Brain microvascular endothelial cell (primary cell): Measurements from ENCODE around the gene DDX41.
A peak's percentile ranks its signal among the peaks of the same experiment; 100 is the strongest.

Source experiments
- DNase-seq: peaks from one replicate; pipeline ENCODE4 v3.0.0-alpha.2; 2020
- H3K27ac ChIP-seq: fragments of 250-450 bp; sonication (Bioruptor Pico); 2 replicates; pipeline ENCODE4 v1.5.1; 2020; ENCODE audit warnings: mild to moderate bottlenecking, moderate library complexity
- H3K27me3 ChIP-seq: fragments of 250-450 bp; sonication (Bioruptor Pico); replicated peaks from 2 replicates; pipeline ENCODE4 v1.5.1; 2020; ENCODE audit warnings: mild to moderate bottlenecking
- H3K36me3 ChIP-seq: fragments of 250-450 bp; sonication (Bioruptor Pico); replicated peaks from 2 replicates; pipeline ENCODE4 v1.5.1; 2020; ENCODE audit warnings: mild to moderate bottlenecking
- H3K4me3 ChIP-seq: 2 replicates; pipeline ENCODE4 v1.5.1; 2011; ENCODE audit warnings: low read depth, mild to moderate bottlenecking, control low read depth, low read length, moderate library complexity
- in situ Hi-C: cut with HindIII; loops from 2 replicates; pipeline ENCODE4 v1.10.0; 2017; ENCODE audit warnings: low sequenced_read_pairs, low pct_ligation_motif_present
- TF ChIP-seq, protein P1 (sequence below): IDR thresholded peaks from 2 replicates; pipeline ENCODE4 v1.5.1; 2011; ENCODE audit warnings: low read depth, mild to moderate bottlenecking, moderate library complexity, low read length, control low read depth, inconsistent platforms; ENCODE audit errors: missing control alignments

DDX41 gene

DNA sequence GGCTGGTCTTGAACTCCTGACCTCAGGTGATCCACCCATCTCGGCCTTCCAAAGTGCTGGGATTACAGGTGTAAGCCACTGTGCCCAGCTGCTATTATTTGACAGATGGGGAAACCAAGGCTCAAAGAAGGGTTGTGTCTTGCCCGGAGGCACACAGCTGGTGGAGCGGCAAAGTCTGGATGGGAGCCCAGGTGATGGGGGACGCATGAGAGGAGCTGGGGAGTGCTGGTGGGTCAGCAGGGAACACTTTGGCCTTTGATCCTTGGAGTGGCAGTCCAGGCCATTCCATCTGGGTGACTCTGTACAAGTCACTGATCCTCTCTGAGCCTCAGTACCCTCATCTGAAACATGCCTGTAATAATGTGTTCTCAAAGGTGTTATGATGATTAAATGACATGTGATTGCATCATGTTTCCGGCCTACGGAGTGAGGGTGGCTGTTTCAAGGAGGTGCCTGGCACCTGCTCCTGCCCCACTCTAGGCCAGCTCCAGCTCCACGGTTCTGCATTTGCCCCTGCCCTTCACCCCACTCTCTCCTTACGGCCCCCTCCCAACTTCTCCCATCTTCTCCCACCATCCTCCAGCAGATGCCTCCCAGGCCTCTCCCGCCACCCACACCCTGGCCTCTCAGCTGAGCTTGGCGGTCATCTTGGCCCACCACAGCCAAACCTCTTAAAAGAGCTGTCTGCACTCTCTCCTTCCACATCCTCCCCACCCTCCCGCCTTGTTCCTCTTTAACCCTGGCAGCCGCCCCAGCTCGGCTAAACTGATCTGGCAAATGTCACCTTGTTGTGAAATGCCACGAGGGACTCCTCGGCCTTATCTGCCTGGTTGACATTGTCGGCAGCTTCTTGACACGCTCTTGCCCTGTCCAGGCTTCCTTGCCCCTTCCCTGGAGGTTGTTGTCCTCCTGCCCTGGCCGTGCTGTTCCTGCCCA, 37.8 kb downstream of the DDX41 start:
- peak; percentile 15 for DNase-seq
- in situ Hi-C loops = no loop called here

DNA sequence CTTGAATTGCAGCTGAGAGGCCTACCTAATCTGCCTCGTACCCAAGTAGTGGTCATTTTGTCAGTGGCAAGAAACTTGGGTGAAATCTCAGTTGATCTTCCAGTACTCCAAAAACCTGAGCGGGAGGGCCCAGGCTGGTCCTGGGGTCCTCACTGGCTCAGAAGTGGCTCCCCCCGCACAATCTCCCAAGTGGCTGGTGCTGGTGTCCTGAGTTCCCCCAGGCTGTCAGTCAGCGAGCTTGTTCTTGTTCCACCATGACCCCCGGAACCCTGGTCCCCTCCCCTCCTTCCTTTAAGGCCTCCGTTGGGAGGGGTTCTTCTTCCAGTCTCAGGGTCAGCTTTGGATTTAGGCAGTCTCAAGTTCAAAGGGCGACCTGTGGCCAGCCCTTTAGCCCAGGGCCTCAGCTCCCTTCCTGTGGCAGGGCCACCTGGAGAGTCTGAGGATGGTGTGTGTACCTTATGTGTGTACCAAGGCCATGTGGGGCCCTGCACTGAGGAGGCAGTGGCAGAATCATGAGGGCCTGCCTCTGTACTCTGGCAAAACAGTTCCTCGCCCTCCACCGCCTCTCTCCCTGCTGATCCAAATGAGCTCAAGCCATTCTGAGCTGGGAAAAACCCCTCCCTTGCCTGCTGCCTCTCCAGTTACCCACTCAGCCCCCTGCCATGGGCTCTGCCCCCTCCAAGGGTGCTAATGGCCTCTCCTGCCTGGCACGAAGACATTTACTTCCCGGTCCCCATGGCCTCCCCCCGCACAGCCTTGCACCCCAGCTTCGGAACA, 38.9 kb downstream of the DDX41 start:
- in situ Hi-C loops = no loop called here
- peak; percentile 25 for DNase-seq
- TF ChIP-seq, protein P1, sequence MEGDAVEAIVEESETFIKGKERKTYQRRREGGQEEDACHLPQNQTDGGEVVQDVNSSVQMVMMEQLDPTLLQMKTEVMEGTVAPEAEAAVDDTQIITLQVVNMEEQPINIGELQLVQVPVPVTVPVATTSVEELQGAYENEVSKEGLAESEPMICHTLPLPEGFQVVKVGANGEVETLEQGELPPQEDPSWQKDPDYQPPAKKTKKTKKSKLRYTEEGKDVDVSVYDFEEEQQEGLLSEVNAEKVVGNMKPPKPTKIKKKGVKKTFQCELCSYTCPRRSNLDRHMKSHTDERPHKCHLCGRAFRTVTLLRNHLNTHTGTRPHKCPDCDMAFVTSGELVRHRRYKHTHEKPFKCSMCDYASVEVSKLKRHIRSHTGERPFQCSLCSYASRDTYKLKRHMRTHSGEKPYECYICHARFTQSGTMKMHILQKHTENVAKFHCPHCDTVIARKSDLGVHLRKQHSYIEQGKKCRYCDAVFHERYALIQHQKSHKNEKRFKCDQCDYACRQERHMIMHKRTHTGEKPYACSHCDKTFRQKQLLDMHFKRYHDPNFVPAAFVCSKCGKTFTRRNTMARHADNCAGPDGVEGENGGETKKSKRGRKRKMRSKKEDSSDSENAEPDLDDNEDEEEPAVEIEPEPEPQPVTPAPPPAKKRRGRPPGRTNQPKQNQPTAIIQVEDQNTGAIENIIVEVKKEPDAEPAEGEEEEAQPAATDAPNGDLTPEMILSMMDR = no peak
- no peaks in the 10 kb centered on the region for H3K27me3 ChIP-seq
- H3K36me3 ChIP-seq = peaks cover 25% of the 10 kb centered on the region
- H3K27ac ChIP-seq = no peak overlapping the region
- no peak overlapping the region for H3K4me3 ChIP-seq

More for the DNA sequence above, 37.8 kb downstream of the DDX41 start:
- H3K27me3 ChIP-seq = no peaks in the 10 kb centered on the region
- peaks cover 36% of the 10 kb centered on the region for H3K36me3 ChIP-seq
- H3K27ac ChIP-seq = peak overlapping the region; percentile 17
- H3K4me3 ChIP-seq = no peak overlapping the region
- TF ChIP-seq, protein P1 = no peak

DNA sequence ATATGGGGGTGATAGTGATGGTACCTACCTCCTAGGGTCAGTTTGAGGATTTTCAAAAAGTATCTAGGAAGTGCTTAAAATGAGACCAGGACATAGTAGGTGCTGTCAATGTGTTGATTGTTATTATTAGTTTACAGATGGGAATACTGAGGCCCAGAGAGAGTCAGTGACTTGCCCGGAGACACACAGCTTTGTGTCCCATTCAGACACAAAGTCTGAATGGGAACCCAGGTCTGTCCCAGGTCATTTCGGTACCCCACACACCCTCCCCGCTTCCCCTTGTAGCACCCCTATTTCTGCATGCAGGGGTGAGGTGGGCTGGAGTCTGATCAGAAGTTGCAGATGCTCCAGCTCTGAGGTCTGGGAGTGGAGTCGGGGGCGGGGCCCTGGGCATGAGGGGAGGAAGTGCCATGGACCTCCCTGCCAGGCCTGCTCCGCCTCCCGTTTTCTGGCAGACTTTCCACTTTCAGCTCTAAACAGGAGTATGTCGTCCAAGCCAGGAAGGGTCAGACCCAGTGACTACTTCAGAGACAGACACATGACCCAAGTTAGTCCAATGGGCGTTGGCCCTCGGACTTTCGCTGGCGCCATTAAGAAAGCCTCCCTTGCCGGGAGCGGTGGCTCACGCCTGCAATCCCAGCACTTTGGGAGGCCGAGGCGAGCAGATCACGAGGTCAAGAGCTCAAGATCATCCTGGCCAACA, 40.1 kb downstream of the DDX41 start:
- TF ChIP-seq, protein P1 = no peak
- H3K36me3 ChIP-seq = peaks cover 18% of the 10 kb centered on the region
- in situ Hi-C loops = no loop called here
- peak; percentile 49 for DNase-seq
- H3K4me3 ChIP-seq = no peak overlapping the region
- H3K27ac ChIP-seq = no peak overlapping the region
- no peaks in the 10 kb centered on the region for H3K27me3 ChIP-seq

DNA sequence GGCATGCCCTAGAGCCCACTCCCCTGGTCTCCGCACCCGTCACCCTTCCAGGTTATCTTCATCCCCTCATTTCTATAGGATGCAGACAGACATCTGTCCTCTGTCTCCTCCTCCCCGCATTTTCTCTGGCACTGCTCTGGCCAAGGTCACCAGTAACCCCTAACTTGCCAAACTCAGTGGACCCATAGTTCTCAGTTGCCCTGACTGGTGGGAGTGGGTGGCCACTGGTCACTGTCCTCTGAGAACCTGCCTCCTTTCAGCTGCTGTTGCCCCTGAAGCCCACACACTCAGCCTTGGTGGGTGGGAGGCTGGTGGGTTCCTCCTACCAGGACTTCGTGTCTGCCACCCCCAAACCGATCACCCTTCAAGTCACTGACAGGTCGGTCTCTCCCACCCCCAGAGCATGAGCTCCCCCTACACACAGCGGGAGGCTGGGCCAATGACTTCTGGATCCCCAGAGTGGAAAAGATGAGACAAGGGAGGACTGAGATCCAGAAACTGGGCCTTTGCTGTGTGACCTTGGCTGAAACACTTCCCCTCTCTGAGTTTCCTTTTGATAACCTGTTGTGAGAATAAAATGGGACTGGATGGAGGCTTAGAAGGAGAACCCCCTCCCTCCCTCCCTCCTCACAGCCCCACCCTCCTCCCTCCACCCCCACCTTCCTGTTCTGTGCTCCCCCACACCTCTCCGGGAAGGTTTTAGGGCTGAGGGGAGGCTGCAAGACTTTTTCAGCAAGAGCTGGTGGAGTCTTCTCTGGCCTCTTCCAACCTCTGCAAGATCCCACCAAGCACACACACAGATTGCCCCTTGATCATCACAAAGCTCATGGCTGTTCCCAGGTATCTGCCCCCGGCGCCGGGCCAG, 41.0 kb downstream of the DDX41 start:
- Histone ChIP-seq H3K4me3 (no peak overlapping the region), H3K27ac (no peak overlapping the region), H3K27me3 (no peaks in the 10 kb centered on the region), H3K36me3 (peaks cover 17% of the 10 kb centered on the region)
- in situ Hi-C loops = no loop called here
- peak; percentile 10 for DNase-seq
- TF ChIP-seq, protein P1 = no peak
